Mesendoderm (in vitro differentiated cells): ENCODE results near the gene SLC12A7.

Source experiments
- DNase-seq: peaks from one replicate; pipeline ENCODE4 v3.0.0; 2013
- H2AK5ac ChIP-seq: 2 replicates; pipeline ENCODE4 v1.6.1; 2013; ENCODE audit warnings: low read length, inconsistent platforms
- H2BK120ac ChIP-seq: 2 replicates; pipeline ENCODE4 v1.6.1; 2013; ENCODE audit warnings: low read depth, mild to moderate bottlenecking, low read length, moderate library complexity, mixed read lengths
- H2BK15ac ChIP-seq: replicated peaks from 2 replicates; pipeline ENCODE4 v1.6.1; 2013; ENCODE audit warnings: low read depth, mild to moderate bottlenecking, moderate library complexity
- H2BK5ac ChIP-seq: 2 replicates; pipeline ENCODE4 v1.6.1; 2013; ENCODE audit warnings: low read length, inconsistent platforms
- H3K18ac ChIP-seq: 2 replicates; pipeline ENCODE4 v1.6.1; 2013; ENCODE audit warnings: mild to moderate bottlenecking, low read length, mixed read lengths
- H3K23ac ChIP-seq: one replicate; pipeline ENCODE4 v1.6.1; 2013; ENCODE audit warnings: low read length
- H3K27ac ChIP-seq: 2 replicates; pipeline ENCODE4 v1.5.1; 2013; ENCODE audit warnings: low read depth, mild to moderate bottlenecking, inconsistent platforms, low read length, moderate library complexity
- H3K27me3 ChIP-seq: 2 replicates; pipeline ENCODE4 v1.6.1; 2013; ENCODE audit warnings: low read length, control low read depth, mild to moderate bottlenecking, inconsistent platforms; ENCODE audit not compliant: insufficient read depth, poor library complexity
- H3K36me3 ChIP-seq: 2 replicates; pipeline ENCODE4 v1.6.1; 2013; ENCODE audit warnings: low read length, inconsistent platforms; ENCODE audit not compliant: control insufficient read depth, insufficient read depth
- H3K4ac ChIP-seq: one replicate; pipeline ENCODE4 v1.6.1; 2013; ENCODE audit warnings: low read depth, mild to moderate bottlenecking, low read length, moderate library complexity
- H3K4me1 ChIP-seq: 2 replicates; pipeline ENCODE4 v1.6.1; 2013; ENCODE audit warnings: low read depth, low read length, inconsistent platforms; ENCODE audit not compliant: control insufficient read depth
- H3K4me2 ChIP-seq: 2 replicates; pipeline ENCODE4 v1.6.1; 2013; ENCODE audit warnings: low read length
- H3K4me3 ChIP-seq: 2 replicates; pipeline ENCODE4 v1.5.1; 2013; ENCODE audit warnings: mild to moderate bottlenecking, low read length
- H3K56ac ChIP-seq: one replicate; pipeline ENCODE4 v1.6.1; 2013; ENCODE audit warnings: low read length
- H3K79me1 ChIP-seq: 2 replicates; pipeline ENCODE4 v1.6.1; 2013; ENCODE audit warnings: low read length, inconsistent platforms
- H3K79me2 ChIP-seq: 2 replicates; pipeline ENCODE4 v1.6.1; 2013; ENCODE audit warnings: mild to moderate bottlenecking, low read length; ENCODE audit not compliant: control insufficient read depth, insufficient read depth
- H3K9ac ChIP-seq: 2 replicates; pipeline ENCODE4 v1.6.1; 2013; ENCODE audit warnings: low read length, inconsistent platforms
- H4K5ac ChIP-seq: one replicate; pipeline ENCODE4 v1.6.1; 2013; ENCODE audit warnings: low read length
- H4K8ac ChIP-seq: one replicate; pipeline ENCODE4 v1.6.1; 2013; ENCODE audit warnings: low read depth, mild to moderate bottlenecking, control low read depth, low read length, moderate library complexity
- WGBS: extraction: QIAGEN DNeasy Blood & Tissue Kit; methylation state at CpG from one replicate; pipeline ENCODE4 v1.1.7; 2013; ENCODE audit warnings: low lambda C conversion rate, missing lambda C conversion rate; ENCODE audit not compliant: insufficient coverage; ENCODE audit errors: extremely low coverage; 5-methylcytosine and 5-hydroxymethylcytosine counted together

Gene SLC12A7

GRCh38 chr5:1077026-1077425, 34.8 kb downstream of the SLC12A7 start:
- Histone ChIP-seq H3K27me3 (no peaks in the 10 kb centered on the region), H2BK15ac (no peak overlapping the region), H3K4me2 (no peak overlapping the region), H3K36me3 (no peaks in the 10 kb centered on the region), H3K27ac (no peak overlapping the region), H4K8ac (no peak overlapping the region), H3K4me1 (no peaks in the 10 kb centered on the region), H2BK5ac (no peak overlapping the region), H3K9ac (no peak overlapping the region), H3K56ac (no peak overlapping the region), H2AK5ac (no peak overlapping the region), H3K4me3 (no peak overlapping the region), H4K5ac (no peak overlapping the region), H3K79me2 (no peaks in the 10 kb centered on the region), H3K4ac (no peak overlapping the region), H2BK120ac (no peak overlapping the region), H3K79me1 (no peaks in the 10 kb centered on the region), H3K23ac (no peak overlapping the region), H3K18ac (no peak overlapping the region)
- no peak for DNase-seq
- no CpG with 5 or more reads among the region's 19 CpGs for WGBS

- no peaks in the 10 kb centered on the region for H3K4me1 ChIP-seq
- H3K18ac ChIP-seq: no peak overlapping the region
- no peak overlapping the region for H3K4me2 ChIP-seq
- no peak overlapping the region for H3K9ac ChIP-seq
- no peak overlapping the region for H3K4ac ChIP-seq
- no CpG with 5 or more reads among the region's 17 CpGs for WGBS
- no peak overlapping the region for H3K27ac ChIP-seq
- no peak overlapping the region for H4K5ac ChIP-seq
- no peaks in the 10 kb centered on the region for H3K79me2 ChIP-seq
- H3K27me3 ChIP-seq: no peaks in the 10 kb centered on the region
- no peaks in the 10 kb centered on the region for H3K36me3 ChIP-seq
- no peak overlapping the region for H3K4me3 ChIP-seq
- no peak overlapping the region for H3K56ac ChIP-seq
- no peak overlapping the region for H2BK120ac ChIP-seq
- H3K23ac ChIP-seq: no peak overlapping the region
- H3K79me1 ChIP-seq: no peaks in the 10 kb centered on the region
- no peak overlapping the region for H2BK5ac ChIP-seq
- H2BK15ac ChIP-seq: no peak overlapping the region
- no peak overlapping the region for H4K8ac ChIP-seq
- DNase-seq: no peak
- no peak overlapping the region for H2AK5ac ChIP-seq
Observed at GRCh38 chr5:1076406-1076805, 35.5 kb downstream of the SLC12A7 start.

- no CpG with 5 or more reads among the region's 17 CpGs for WGBS
- H3K4me1 ChIP-seq: no peaks in the 10 kb centered on the region
- no peak overlapping the region for H2BK120ac ChIP-seq
- no peaks in the 10 kb centered on the region for H3K27me3 ChIP-seq
- no peak overlapping the region for H3K4me2 ChIP-seq
- no peaks in the 10 kb centered on the region for H3K79me1 ChIP-seq
- no peak overlapping the region for H3K56ac ChIP-seq
- H2BK5ac ChIP-seq: no peak overlapping the region
- no peak overlapping the region for H2BK15ac ChIP-seq
- no peaks in the 10 kb centered on the region for H3K36me3 ChIP-seq
- no peak overlapping the region for H3K18ac ChIP-seq
- H3K79me2 ChIP-seq: no peaks in the 10 kb centered on the region
- H3K9ac ChIP-seq: no peak overlapping the region
- DNase-seq: no peak
- H3K27ac ChIP-seq: no peak overlapping the region
- H2AK5ac ChIP-seq: no peak overlapping the region
- no peak overlapping the region for H4K8ac ChIP-seq
- no peak overlapping the region for H3K4ac ChIP-seq
- no peak overlapping the region for H3K23ac ChIP-seq
- no peak overlapping the region for H4K5ac ChIP-seq
- no peak overlapping the region for H3K4me3 ChIP-seq
Observed at GRCh38 chr5:1075931-1076330, 35.9 kb downstream of the SLC12A7 start.

- H3K56ac ChIP-seq: no peak overlapping the region
- no peaks in the 10 kb centered on the region for H3K27me3 ChIP-seq
- H3K4me3 ChIP-seq: no peak overlapping the region
- H3K79me2 ChIP-seq: no peaks in the 10 kb centered on the region
- no peak overlapping the region for H3K4me2 ChIP-seq
- no peak overlapping the region for H3K23ac ChIP-seq
- no peak overlapping the region for H3K27ac ChIP-seq
- H4K8ac ChIP-seq: no peak overlapping the region
- no peaks in the 10 kb centered on the region for H3K79me1 ChIP-seq
- H3K4me1 ChIP-seq: no peaks in the 10 kb centered on the region
- no peaks in the 10 kb centered on the region for H3K36me3 ChIP-seq
- WGBS: no CpG with 5 or more reads among the region's 10 CpGs
- no peak overlapping the region for H4K5ac ChIP-seq
- no peak overlapping the region for H2BK120ac ChIP-seq
- no peak for DNase-seq
- no peak overlapping the region for H2BK5ac ChIP-seq
- no peak overlapping the region for H3K4ac ChIP-seq
- H3K18ac ChIP-seq: no peak overlapping the region
- no peak overlapping the region for H2BK15ac ChIP-seq
- H3K9ac ChIP-seq: no peak overlapping the region
- no peak overlapping the region for H2AK5ac ChIP-seq
Observed at GRCh38 chr5:1075555-1075881, 36.3 kb downstream of the SLC12A7 start.

GRCh38 chr5:1074816-1075554, 36.9 kb downstream of the SLC12A7 start:
- no peak overlapping the region for H3K27ac ChIP-seq
- DNase-seq: no peak
- no peak overlapping the region for H2BK15ac ChIP-seq
- H4K5ac ChIP-seq: no peak overlapping the region
- H3K4me3 ChIP-seq: no peak overlapping the region
- H2BK5ac ChIP-seq: no peak overlapping the region
- H3K56ac ChIP-seq: no peak overlapping the region
- H2BK120ac ChIP-seq: no peak overlapping the region
- no peak overlapping the region for H4K8ac ChIP-seq
- no peaks in the 10 kb centered on the region for H3K4me1 ChIP-seq
- H3K18ac ChIP-seq: no peak overlapping the region
- H2AK5ac ChIP-seq: no peak overlapping the region
- no peaks in the 10 kb centered on the region for H3K36me3 ChIP-seq
- no peak overlapping the region for H3K4ac ChIP-seq
- H3K79me1 ChIP-seq: no peaks in the 10 kb centered on the region
- no peak overlapping the region for H3K4me2 ChIP-seq
- H3K79me2 ChIP-seq: no peaks in the 10 kb centered on the region
- no peak overlapping the region for H3K23ac ChIP-seq
- no CpG with 5 or more reads among the region's 40 CpGs for WGBS
- no peaks in the 10 kb centered on the region for H3K27me3 ChIP-seq
- H3K9ac ChIP-seq: no peak overlapping the region

GRCh38 chr5:1074226-1074625, 37.6 kb downstream of the SLC12A7 start:
- no peak overlapping the region for H3K4ac ChIP-seq
- no peak overlapping the region for H4K8ac ChIP-seq
- H3K4me3 ChIP-seq: no peak overlapping the region
- H2BK120ac ChIP-seq: no peak overlapping the region
- H3K18ac ChIP-seq: no peak overlapping the region
- no peak overlapping the region for H4K5ac ChIP-seq
- no peaks in the 10 kb centered on the region for H3K79me1 ChIP-seq
- H2AK5ac ChIP-seq: no peak overlapping the region
- H3K36me3 ChIP-seq: no peaks in the 10 kb centered on the region
- no CpG with 5 or more reads among the region's 18 CpGs for WGBS
- no peak overlapping the region for H2BK5ac ChIP-seq
- H2BK15ac ChIP-seq: no peak overlapping the region
- H3K4me2 ChIP-seq: no peak overlapping the region
- no peak overlapping the region for H3K23ac ChIP-seq
- no peak overlapping the region for H3K56ac ChIP-seq
- H3K27ac ChIP-seq: no peak overlapping the region
- no peaks in the 10 kb centered on the region for H3K79me2 ChIP-seq
- no peaks in the 10 kb centered on the region for H3K4me1 ChIP-seq
- no peak overlapping the region for H3K9ac ChIP-seq
- no peak for DNase-seq
- H3K27me3 ChIP-seq: no peaks in the 10 kb centered on the region
